Measurements from ENCODE around the gene SHISA9.

DNA sequence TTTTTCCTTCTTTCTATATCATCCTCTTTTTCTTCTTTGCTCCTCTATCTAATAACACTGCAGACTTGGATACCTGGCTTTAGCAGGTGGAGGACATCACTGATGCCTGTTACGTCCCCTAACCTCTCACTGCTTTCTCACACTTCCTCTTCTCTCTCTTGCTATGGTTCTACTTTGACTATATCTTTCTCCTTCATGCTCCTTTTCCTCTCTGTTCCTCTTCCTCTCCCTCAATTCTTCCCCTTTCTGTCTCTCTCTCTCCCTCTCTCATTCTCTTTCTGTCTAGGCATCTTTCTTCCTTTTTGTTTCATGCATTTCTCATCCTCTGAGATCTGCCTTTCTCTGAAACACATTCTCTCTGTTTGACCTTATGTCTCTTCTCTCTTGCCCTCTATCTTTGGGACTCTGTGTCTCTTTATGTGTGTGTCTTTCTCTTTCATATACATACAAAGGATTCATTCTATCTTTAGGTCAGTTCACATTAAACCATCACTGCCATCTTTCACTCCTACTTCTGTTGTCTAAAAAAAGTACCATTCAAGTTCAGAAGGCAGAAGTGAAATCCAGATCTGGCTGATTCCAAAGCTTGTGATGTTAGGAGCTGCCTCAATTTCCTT lies 353.7 kb downstream of the SHISA9 start:
- no peak for TF ChIP-seq POLR2A (IDR thresholded peaks at IDR 0.05; ENCODE audit: low read length)
- no peak for TF ChIP-seq CTCF (IDR thresholded peaks at IDR 0.05)
- TF ChIP-seq CHD2 (IDR thresholded peaks at IDR 0.05; ENCODE audit: low read length, partially characterized antibody): no peak
- TF ChIP-seq, protein P1, sequence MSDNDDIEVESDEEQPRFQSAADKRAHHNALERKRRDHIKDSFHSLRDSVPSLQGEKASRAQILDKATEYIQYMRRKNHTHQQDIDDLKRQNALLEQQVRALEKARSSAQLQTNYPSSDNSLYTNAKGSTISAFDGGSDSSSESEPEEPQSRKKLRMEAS (IDR thresholded peaks at IDR 0.05): no peak
- no peak for TF ChIP-seq NR3C1 (IDR thresholded peaks at IDR 0.05)
- TF ChIP-seq EP300 (IDR thresholded peaks at IDR 0.05): no peak
- TF ChIP-seq BHLHE40 (IDR thresholded peaks at IDR 0.05; ENCODE audit: low read depth, low read length): no peak
- TF ChIP-seq EHMT2 (IDR thresholded peaks at IDR 0.05; ENCODE audit: low read depth): no peak

All from A549 (cell line).